Gastroesophageal sphincter (tissue), 3 donors: Measurements from ENCODE around the gene SMG6.

ENCODE experiments used
- EP300 ChIP-seq: sonication (generic); formaldehyde crosslinking; IDR thresholded peaks from one replicate; pipeline ENCODE4 v1.6.1; 2017; ENCODE audit warnings: antibody characterized with exemption, mild to moderate bottlenecking
- POLR2A ChIP-seq, 2 donors: fragments of 450-650 bp; IDR thresholded peaks; one replicate each; pipeline ENCODE4 v1.6.1; 2017; ENCODE audit warnings: antibody characterized with exemption in 2 of 2, mild to moderate bottlenecking in 2 of 2, moderate library complexity in 1 of 2
- POLR2AphosphoS5 ChIP-seq: sonication (generic); formaldehyde crosslinking; IDR thresholded peaks from one replicate; pipeline ENCODE4 v1.6.1; 2017; ENCODE audit warnings: antibody characterized with exemption
- TF ChIP-seq, protein P1 (sequence below), 4 experiments: fragments of 200-600 bp in 2 of 4; fragments of 450-650 bp in 2 of 4; sonication (generic) in 1 of 4; IDR thresholded peaks; one replicate each; pipeline ENCODE4 v1.5.1; 2017 to 2019; ENCODE audit warnings: antibody characterized with exemption in 4 of 4, mild to moderate bottlenecking in 2 of 4, moderate library complexity in 2 of 4

DNA sequence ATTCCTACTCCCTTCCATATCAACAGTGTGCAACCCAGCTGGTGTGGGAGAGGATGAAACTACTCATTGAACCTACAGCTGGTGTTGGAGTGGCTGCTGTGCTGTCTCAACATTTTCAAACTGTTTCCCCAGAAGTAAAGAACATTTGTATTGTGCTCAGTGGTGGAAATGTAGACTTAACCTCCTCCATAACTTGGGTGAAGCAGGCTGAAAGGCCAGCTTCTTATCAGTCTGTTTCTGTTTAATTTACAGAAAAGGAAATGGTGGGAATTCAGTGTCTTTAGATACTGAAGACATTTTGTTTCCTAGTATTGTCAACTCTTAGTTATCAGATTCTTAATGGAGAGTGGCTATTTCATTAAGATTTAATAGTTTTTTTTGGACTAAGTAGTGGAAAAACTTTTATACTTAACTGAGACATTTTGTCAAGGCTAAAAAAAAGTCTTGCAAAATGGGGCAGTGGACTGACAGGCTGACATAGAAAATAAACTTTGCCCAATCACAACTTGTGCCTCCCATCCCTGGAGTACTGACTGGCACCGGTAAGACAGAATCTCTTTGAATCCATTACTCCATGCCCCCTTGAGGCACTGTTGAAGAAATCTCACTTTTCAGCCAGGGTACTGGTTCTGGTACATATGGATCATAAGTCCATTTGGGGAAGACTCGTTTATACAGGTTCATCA is 20.2 kb upstream of the SMG6 start:
- TF ChIP-seq, protein P1, sequence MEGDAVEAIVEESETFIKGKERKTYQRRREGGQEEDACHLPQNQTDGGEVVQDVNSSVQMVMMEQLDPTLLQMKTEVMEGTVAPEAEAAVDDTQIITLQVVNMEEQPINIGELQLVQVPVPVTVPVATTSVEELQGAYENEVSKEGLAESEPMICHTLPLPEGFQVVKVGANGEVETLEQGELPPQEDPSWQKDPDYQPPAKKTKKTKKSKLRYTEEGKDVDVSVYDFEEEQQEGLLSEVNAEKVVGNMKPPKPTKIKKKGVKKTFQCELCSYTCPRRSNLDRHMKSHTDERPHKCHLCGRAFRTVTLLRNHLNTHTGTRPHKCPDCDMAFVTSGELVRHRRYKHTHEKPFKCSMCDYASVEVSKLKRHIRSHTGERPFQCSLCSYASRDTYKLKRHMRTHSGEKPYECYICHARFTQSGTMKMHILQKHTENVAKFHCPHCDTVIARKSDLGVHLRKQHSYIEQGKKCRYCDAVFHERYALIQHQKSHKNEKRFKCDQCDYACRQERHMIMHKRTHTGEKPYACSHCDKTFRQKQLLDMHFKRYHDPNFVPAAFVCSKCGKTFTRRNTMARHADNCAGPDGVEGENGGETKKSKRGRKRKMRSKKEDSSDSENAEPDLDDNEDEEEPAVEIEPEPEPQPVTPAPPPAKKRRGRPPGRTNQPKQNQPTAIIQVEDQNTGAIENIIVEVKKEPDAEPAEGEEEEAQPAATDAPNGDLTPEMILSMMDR (IDR thresholded peaks at IDR 0.05): no peak
- TF ChIP-seq EP300 (no peak), POLR2AphosphoS5 (no peak), POLR2A (IDR thresholded peaks at IDR 0.05) (no peak)
